Stimulated activated CD8-positive, alpha-beta memory T cell treated with anti-CD3 and anti-CD28 coated beads, Interleukin-7, amount 100 ng/mL, for 48 hours (primary cell): ENCODE results near the gene SNX6.
"Not testable (repeated sequence)": the region's sequence is repeated elsewhere in the genome, so short reads cannot be mapped to it uniquely, and the experiment has no call there.

Source experiments
- DNase-seq, 2 donors: peaks; one replicate each; pipeline ENCODE4 v3.0.0-alpha.2; 2020; ENCODE audit warnings: low read depth in 1 of 2; ENCODE audit errors: extremely low read depth in 1 of 2

SNX6 gene

DNA sequence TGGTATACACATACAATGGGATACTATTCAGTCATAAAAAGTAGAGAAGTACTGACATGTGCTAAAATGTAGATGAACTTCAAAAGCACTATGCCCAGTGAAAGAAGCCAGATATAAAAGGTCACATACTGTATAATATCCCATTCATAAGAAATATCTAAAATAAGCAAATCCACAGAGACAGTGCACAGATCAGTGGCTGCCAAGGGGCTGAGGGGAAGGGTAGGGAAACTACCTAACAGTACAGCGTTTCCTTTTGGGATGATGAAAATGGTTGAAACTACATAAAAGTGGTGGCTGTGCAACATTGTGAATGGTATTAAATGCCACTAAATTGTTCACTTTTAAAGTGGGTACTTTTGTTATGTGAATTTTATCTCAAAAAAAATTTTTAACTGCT, 102.4 kb downstream of the SNX6 start:
- no peak for DNase-seq

GRCh38 chr14:34524216-34524615, 105.7 kb downstream of the SNX6 start:
- not testable (repeated sequence) for DNase-seq

- no peak for DNase-seq
Measured at GRCh38 chr14:34522496-34522895, 107.5 kb downstream of the SNX6 start.

- not testable (repeated sequence) for DNase-seq
Measured at GRCh38 chr14:34521071-34521470, 108.9 kb downstream of the SNX6 start.

DNA sequence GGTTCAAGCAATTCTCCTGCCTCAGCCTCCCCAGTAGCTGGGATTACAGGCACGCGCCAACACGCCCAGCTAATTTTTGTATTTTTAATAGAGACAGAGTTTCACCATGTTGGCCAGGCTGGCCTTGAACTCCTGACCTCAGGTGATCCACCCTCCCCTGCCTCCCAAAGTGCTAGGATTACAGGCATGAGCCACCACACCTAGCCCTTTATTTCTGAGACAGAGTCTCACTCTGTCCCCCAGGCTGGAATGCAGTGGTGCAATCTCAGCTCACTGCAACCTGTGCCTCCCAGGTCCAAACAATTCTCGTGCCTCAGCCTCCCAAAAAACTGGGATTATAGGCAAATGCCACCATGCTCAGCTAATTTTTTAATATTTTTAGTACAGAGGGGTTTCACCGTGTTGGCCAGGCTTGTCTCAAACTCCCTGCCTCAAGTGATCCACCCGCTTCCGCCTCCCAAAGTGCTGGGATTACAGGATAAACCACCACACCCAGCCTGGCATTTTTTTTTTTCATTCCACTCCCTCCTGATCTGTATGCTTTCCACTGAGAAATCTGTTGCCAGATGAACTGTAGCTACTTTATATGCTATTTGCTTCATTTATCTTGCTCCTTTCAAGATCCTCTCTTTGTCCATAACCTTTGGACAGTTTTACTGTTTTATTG, 109.5 kb downstream of the SNX6 start:
- DNase-seq, result not testable (repeated sequence)
